OCI-M1 (cell line): Measurements from ENCODE around the gene DCLK3.

Experiments used
- DNase-seq: peaks from one replicate; lab custom pipeline; 2025; lab: John Stamatoyannopoulos, UW

Gene DCLK3, protein sequence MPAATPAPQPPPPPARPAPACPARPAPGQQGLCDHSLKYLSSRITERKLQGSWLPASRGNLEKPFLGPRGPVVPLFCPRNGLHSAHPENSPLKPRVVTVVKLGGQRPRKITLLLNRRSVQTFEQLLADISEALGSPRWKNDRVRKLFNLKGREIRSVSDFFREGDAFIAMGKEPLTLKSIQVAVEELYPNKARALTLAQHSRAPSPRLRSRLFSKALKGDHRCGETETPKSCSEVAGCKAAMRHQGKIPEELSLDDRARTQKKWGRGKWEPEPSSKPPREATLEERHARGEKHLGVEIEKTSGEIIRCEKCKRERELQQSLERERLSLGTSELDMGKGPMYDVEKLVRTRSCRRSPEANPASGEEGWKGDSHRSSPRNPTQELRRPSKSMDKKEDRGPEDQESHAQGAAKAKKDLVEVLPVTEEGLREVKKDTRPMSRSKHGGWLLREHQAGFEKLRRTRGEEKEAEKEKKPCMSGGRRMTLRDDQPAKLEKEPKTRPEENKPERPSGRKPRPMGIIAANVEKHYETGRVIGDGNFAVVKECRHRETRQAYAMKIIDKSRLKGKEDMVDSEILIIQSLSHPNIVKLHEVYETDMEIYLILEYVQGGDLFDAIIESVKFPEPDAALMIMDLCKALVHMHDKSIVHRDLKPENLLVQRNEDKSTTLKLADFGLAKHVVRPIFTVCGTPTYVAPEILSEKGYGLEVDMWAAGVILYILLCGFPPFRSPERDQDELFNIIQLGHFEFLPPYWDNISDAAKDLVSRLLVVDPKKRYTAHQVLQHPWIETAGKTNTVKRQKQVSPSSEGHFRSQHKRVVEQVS

DNA sequence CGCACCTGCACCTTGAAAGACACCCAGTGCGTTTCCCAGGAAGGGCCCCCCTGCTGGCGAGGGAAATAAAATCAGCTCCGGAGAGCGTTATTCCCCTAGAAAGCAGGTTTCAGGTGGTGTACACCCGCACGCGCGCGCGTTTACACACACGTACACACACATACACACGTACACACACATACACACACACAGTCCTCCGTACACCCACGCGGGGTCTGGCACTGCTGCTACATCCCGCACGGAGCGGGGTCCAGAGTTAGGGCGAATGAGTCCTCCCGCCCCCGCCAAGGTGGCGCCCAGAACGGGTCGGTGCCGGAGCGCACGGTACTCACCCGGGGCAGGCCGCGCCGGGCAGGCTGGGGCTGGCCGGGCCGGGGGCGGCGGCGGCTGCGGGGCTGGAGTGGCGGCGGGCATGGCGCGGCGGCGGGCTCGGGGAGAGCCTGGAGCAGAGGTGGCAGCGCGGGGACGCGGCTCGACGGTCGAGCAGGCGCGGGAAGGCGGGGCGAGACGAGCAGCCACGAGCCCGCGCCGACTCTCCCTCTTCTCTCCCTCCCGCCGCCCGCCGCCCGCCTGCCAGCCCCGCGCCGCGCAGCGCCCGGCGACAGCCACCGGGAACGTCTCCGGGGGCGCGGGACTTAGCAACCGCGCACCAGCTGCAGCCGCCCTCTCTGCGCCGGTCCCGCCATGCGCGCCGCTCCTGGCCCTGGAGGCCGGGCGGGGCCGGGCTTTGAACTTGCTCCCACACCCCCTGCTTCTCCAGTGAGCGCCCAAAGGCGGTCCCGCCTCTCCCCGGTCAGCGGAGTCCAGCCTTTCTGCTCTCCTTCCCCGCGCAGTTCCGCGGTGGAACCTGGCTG lies at the start of gene DCLK3:
Gene DCLK3 (minus strand): TSS at position 704 of the 854 bp plus-strand sequence. CDS start 290 bp downstream, at position 414.
- no peak for DNase-seq

- DNase-seq, result no peak
Observed at GRCh38 chr3:36813305-36813704, 49.0 kb upstream of the DCLK3 start.

- no peak for DNase-seq
Observed at GRCh38 chr3:36812240-36812639, 47.9 kb upstream of the DCLK3 start.

DNA sequence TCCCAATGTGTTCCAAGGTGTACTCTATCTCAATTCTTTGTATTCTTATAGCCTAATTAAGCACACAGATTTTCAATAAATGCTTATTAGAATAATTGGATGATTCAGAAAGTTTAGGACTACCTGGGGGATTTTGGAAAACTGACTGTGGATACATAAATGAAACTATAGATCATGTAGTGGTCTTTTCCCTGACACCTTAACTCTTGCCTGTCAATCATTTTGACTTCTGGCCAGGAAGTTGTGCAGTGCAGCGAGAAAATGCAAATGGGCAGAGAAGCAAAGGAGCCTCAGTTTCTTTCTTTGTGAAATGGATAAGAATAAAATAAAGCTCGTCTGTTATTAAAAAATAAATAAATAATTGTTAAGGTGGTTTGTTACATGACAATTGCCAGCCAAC lies 47.4 kb upstream of the DCLK3 start:
- DNase-seq, result no peak

DNA sequence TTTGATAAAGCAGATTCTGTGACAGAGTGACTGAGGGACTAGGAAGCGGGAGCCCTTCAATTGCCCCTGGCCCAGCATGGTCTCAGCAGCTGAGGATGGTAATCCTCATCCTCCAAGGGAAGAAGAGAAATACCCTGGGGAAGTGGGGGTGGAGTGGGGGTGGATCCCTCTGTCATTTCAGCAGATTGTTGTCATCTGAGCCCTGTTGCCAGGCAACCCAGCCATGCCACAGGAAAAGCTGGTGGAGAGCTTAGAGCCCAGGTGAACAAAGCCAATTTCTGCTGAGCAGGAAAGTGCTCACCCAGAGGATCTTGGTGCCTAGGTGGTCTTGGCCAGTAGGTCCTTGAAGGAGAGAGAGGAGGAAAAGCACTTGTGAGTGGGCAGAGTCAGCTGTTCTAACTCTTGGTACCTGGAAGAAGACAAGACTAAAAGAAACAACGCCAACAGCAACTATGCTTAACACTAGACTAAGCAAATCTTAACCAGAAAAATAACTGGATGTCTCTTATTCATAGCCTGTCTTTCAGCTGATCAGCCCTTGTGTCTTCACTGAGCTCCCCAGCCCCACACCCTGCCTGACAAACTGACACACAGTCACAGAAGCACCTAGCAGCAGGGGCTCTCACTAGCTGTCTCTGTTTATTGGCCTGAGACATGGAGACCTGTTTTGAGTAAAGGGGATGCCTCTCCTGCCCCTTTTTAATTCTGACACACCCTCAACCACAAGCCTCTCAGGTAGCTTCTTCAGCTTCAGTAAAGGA lies 40.1 kb upstream of the DCLK3 start:
- DNase-seq, result no peak

GRCh38 chr3:36803091-36803791 lies 38.9 kb upstream of the DCLK3 start:
- no peak for DNase-seq

DNA sequence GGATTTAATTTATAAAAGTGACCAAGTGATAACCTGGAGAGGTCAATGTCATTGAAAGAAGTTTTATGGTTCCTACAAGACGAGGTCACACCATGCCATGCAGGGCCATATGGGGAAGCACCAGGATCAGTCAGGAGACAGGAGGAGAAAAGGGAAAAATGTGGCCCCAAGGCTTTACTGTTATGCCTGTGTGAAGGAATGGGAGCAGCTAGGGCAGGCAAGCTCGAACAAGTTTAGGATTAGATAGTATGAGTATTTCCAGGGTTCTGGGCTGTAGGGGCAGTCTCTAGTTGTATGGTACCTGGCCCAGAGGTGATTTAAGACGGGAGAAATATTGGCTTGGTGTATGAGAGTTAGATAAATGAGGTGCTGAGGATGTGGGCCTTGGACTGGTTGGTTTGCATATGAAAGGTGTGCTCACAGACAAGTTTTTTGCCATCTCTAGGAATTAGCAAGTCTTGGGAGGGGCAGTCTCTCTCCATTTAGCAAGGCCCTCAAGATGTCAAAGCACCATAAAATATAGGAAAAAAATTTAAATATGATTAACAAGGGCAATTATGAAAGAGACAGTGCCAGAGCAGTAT lies 36.3 kb upstream of the DCLK3 start:
- DNase-seq, result no peak

GRCh38 chr3:36796881-36797280 lies 32.5 kb upstream of the DCLK3 start:
- DNase-seq, result no peak

GRCh38 chr3:36796161-36796560 lies 31.8 kb upstream of the DCLK3 start:
- DNase-seq, result no peak

GRCh38 chr3:36795622-36796021 lies 31.3 kb upstream of the DCLK3 start:
- no peak for DNase-seq

DNA sequence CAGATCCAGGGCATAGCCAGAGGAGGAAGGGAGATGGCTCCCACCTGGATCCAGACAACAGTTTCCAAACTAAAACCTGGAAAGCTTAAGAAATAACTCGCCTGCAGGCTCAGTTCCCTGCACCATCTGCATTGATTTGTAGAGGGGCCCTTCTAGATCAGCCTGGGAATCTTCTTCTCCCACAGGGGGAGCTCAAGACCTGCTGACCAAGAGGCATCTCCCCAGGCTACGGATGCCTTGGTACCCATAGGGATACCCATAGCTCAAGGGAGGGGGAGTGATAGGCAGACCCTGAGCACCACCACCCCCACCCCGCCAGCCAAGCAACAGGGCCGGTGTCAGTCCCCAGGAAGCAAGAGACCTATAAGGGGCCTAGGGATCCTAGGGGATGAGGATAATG lies 28.0 kb upstream of the DCLK3 start:
- DNase-seq, result peak; percentile 48

- DNase-seq, result no peak
Observed at GRCh38 chr3:36790765-36791164, 26.4 kb upstream of the DCLK3 start.

DNA sequence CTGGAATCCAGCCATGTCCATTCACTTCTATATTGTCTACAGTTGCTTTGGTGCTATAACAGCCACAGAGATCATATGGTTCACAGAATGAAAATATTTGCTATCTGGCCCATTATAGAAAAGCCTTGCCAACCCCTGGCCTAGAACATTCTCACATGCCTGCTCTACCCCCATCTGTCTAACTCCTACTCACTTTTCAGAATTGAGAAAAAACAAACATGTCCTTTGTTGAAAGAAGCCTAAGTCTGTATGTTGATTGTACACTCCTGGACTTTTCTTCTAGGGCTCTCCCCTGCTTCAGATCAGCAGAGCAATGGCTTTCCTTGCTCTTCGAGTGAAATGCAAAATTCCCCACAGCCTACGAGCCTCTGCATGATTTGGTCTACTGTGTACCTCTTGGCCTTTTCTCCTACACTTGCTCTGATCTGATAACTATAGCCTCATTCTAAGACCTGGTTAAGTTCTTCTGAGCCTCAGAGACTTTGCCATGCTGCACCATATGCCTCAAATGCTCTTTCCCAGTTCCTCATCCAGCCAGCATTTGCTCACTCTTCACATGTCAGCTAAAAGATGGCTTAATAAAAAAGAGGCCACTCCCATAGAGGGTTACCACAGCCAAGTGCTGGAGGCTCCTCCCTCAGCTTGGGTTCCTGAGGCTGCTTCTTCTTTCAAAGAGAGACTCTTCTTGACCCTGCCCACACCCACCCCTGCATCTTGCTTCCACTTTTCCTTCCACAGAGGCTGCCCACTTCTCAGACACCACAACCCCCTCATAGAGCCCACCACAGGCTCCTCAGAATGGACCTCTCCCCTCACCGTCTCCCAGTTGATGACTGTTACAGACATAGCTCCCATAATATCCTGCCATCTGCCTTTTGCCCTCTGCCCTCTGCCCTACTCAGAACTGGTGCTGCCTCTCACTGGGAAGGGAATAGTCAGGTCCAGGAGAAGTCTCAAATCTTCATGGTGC lies 22.9 kb upstream of the DCLK3 start:
- peak; percentile 67 for DNase-seq

DNA sequence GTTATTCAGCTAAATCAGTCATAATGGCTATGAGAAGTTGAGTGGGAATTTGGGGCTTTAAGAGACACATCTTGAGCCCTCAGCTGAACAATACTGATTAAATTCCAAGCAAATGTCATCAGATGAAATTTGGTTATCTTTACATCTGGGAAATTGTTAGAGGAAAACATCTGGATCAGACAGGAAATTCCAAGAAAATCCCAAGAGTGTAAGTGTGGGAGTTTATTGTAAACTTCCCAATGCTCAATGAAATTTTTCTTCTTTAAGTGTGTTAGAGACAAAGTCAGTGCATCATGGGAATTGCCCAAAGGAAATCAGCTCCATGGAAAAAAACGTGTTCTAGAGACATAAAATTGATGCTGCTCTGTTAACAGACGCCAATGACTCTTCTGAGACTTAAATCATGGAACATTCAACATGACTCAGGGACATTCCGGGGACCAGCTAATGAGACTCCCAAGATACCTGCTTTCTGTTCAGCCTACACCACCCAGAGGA lies 19.8 kb upstream of the DCLK3 start:
- no peak for DNase-seq

- DNase-seq, result no peak
Observed at GRCh38 chr3:36777424-36778218, 13.3 kb upstream of the DCLK3 start.

- DNase-seq, result peak; percentile 42
Observed at GRCh38 chr3:36776436-36776835, 12.1 kb upstream of the DCLK3 start.

DNA sequence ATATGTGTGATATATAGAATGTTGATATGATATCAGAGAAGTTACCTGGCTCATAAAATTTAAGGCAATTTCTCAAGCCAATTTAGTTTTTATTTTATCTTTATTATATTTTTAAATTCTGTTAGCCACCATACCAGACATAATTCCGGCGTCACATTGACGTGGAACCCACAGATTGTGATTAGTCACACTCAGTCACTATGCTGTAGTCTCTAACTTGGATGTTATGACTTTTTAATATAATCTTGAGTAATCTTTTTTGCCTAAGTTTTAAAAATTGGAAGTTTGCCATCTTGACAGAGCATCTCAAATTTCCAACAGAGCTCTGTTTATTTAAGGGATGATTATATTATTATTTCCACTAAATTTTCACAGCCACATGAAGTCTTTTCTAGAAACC lies 9.7 kb upstream of the DCLK3 start:
- no peak for DNase-seq

GRCh38 chr3:36771931-36772330 lies 7.6 kb upstream of the DCLK3 start:
- DNase-seq, result no peak
